Activated CD4-positive, alpha-beta T cell treated with anti-CD3 and anti-CD28 coated beads for 24 hours (primary cell): ENCODE data around the gene FAM83D.
"Not testable (repeated sequence)": the region's sequence is repeated elsewhere in the genome, so short reads cannot be mapped to it uniquely, and the experiment has no call there.

Experiments
- DNase-seq, 2 donors: peaks; one replicate each; pipeline ENCODE4 v3.0.0-alpha.2; 2020; ENCODE audit warnings: low read depth in 2 of 2

Gene FAM83D

DNA sequence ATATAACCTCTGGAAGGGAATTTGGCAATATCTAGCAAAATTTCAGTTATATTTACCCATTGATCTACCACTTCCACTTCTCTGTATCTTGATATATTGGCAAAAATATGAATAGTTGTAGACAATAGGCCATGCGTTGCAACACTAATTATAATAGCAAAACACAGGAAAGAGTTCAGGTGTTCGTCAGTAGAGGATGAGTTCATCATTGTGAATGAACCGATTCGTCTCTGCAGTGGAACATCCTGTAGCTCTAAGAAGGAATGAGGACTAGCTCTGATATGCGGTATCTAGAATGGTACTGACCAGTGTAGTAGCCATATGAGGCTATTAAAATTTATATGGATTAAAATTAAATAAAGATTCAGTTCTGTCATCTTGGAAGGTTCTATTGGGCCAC lies 8.3 kb downstream of the FAM83D start:
- no peak for DNase-seq

DNA sequence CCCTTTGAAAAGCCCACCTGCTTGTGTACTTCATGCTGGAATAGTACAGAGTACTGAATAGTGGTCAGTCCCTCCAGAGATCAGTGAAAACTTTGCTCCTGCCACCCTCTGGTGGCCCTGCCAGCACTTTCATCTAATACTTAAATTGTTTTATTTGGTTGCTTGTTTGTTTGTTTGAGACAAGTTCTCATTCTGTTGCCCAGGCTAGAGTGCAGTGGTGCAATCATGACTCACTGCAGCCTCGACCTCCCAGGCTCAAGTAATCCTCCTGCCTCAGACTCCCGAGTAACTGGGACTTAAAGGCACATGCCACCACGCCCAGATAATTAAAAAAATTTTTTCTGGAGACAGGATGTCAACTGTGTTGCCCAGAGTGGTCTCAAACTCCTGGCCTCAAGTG lies 9.1 kb downstream of the FAM83D start:
- no peak for DNase-seq

DNA sequence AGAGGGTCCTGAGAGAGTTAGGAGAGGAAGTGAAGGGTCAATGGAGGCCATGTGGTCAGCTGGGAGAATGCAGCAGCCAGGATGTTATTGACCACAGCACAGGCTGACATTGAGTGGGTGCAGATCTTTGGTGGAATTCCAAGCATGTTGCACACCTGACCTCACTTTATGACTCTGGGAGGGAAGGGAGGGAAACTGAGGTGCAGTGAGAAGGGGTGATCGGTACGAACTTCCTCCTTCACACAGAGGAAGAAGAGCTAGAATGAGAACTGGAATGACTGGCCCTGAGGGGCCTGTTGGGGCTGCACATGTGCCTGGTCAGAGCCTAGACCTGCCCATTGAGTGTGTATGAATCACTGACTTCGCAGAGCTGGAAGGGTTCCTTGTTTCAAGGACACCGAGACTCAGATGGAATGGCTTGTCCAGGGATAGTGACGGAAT lies 9.8 kb downstream of the FAM83D start:
- no peak for DNase-seq

GRCh38 chr20:38937000-38937399 lies 10.8 kb downstream of the FAM83D start:
- no peak for DNase-seq

DNA sequence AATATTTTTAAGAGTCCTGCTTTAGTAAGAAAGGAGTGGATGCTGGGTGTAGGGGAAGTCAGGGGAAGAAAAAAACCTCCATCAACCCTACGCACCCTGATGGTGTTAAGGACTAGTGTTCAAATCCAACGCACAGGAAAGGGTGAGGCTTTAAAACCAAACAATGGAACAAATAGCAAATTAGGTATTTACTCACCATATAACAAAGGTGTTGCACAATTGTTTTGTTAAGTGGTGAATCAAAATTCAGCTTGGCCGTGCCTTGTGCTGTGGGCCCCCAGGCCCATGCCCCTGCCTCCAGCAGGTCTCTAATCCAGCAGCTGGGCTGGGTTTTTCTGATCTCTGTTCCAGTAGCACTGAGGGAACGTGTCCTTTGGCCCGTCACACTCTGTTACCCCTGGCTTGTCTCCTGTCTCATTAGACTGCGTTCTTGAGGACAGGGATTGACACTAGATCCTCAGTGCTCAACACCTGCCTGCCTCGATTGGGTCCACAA lies 11.8 kb downstream of the FAM83D start:
- DNase-seq = no peak

DNA sequence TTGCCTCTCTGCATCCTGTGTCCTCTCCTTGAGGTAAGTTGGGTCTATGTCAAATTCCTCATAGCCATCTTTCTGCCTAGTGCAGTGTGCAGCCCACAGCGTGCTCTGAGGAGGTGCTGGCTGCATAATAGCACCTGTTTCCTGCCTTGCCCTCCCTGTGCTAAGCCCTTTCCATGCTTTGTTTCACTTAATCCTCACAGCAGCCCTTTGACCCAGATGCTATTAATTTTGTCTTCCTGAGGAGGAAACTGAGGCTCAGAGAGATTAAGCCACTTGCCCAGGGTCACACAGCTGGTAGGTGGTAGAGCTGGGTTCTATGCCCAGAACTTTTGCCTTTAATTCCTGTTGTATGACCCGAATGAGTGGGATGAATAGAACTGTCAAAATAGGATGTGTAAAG lies 13.5 kb downstream of the FAM83D start:
- DNase-seq = no peak

DNA sequence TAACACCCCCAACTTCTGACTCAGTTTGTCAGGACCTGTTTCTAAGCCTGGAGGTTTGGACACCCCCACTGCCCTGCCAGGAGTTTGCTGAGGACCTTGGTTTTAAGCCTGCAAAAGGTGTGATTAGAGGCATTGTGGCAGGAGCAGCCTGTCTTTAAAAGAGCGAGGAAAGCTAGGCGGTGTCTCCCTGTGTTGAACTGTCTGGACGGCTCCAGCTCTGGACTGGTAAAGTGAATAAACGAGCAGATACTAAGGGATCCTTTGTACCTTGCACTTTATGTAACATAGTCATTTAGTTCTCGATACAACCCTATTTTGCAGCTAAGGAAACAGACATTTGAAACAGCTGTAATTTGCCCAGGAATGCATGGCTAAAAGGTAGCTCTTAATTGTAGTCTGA lies 14.4 kb downstream of the FAM83D start:
- no peak for DNase-seq

GRCh38 chr20:38941726-38942389 lies 15.6 kb downstream of the FAM83D start:
- DNase-seq = no peak

GRCh38 chr20:38945012-38945411 lies 18.8 kb downstream of the FAM83D start:
- no peak for DNase-seq

GRCh38 chr20:38946836-38947235 lies 20.6 kb downstream of the FAM83D start:
- DNase-seq = no peak

DNA sequence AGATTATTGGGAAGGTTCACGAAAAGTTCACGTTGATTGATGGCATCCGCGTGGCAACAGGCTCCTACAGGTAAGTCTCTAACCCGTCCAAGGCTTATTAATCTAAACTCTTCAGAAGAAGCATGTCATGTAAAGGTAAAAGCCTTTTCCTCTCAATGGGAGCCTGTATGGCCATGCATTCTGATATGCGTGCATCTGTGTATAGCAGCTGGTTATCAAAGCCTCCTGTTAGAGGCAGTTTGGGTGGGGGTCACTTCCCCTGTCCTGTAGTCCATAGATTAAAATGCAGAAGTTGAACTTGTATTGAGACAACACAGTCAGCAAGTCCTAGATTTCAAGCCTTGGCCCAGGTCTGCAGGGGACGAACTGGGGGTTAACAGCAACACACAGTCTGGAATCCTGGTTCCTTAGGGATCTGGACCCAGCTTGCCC lies 21.7 kb downstream of the FAM83D start:
- DNase-seq = no peak

DNA sequence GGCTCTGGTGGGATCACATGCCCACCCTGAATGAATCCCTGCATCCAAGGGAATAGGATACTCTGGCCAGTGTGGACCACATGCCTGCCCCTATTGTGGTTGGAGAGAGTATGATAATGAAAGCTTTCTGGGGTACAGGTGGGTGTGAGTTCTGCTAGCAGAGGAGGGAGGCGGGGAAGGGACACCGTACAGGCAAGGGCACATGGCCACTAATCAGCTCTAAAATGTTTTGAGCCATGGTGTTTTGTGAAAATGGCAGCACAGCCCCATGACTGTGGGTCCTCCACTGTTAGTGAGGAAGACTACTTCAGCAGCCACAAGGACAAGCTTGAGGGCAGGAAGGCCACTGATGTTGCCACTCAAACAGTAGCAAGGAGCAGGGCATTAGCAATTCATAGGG lies 24.0 kb downstream of the FAM83D start:
- DNase-seq = no peak

DNA sequence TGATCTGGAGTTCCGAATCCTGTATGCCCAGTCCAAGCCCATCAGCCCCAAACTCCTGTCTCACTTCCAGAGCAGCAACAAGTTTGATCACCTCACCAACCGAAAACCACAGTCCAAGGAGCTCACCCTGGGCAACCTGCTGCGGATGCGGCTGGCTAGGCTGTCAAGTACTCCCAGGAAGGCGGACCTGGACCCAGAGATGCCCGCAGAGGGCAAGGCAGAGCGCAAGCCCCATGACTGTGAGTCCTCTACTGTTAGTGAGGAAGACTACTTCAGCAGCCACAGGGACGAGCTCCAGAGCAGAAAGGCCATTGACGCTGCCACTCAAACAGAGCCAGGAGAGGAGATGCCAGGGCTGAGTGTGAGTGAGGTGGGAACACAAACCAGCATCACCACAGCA lies 25.4 kb downstream of the FAM83D start:
- no peak for DNase-seq

GRCh38 chr20:38952153-38952552 lies 25.9 kb downstream of the FAM83D start:
- DNase-seq = no peak

DNA sequence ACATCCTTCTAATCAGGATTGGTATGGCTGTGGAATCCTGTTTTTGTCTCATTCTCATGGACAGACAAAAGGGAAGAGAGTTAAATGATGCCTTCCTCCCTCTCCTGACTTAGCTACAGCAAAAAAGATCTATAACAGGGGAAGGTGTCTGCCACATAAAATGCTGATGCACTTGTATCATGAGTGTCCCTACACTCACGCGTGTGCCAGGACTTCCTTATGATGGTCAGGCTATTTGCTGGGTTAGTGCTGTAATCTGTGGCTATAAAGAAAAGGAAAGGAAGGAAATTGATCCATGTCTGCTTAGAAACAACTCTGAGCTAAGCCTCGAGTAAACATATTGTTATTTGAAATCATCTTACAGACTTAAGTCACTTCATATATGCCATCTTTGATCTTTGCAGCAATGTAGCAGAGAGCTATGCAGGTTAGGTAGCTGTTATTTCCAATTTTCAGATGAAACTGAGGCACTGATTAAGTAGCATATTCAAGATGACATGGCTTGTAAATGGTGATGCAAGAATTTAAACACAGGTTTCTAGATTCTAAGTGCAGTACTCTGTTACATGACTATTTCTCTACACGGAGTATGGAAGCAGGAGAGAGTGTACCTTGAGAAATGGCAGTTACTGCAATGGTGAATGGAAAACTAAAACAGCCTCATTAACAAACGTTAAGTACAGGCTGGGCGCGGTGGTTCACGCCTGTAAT lies 27.6 kb downstream of the FAM83D start:
- no peak for DNase-seq

- no peak for DNase-seq
Observed at GRCh38 chr20:38957235-38957876, 31.1 kb downstream of the FAM83D start.

DNA sequence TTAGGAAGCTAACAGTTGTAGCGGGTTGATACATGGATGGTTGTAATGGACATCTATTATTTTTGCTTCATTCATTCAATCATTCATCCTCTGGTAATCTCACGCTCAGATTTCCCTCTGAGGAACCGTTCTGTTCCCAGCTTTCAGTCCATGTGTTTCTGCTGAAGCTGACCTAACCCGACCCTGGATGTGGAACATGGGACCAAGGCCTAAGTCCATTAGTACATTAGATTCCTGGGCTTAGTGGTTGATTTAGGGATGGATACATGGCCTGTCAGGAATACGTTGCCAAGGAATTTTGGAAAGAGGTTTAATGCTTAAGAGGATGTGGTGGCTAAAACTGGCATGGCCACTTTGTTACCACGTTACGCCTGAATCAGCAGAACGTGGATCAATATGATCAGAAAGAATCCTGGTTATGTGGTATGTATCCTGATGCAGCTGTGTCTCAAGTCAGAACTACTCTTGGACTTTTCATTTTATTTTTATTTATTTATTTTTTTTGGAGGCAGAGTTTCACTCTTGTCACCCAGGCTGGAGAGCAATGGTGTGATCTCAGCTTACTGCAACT lies 31.8 kb downstream of the FAM83D start:
- DNase-seq = no peak

- not testable (repeated sequence) for DNase-seq
Observed at GRCh38 chr20:38960187-38960687, 34.0 kb downstream of the FAM83D start.

- peak; percentile 22 to 26 for DNase-seq
Observed at GRCh38 chr20:38961530-38962043, 35.4 kb downstream of the FAM83D start.

- peak; percentile 97 to 98 for DNase-seq
Observed at GRCh38 chr20:38962044-38962927, 36.1 kb downstream of the FAM83D start, which contains the start of gene DHX35. Gene DHX35, plus strand, starts transcription at chr20:38962344. Its CDS starts 24 bp downstream, at chr20:38962368.

DNA sequence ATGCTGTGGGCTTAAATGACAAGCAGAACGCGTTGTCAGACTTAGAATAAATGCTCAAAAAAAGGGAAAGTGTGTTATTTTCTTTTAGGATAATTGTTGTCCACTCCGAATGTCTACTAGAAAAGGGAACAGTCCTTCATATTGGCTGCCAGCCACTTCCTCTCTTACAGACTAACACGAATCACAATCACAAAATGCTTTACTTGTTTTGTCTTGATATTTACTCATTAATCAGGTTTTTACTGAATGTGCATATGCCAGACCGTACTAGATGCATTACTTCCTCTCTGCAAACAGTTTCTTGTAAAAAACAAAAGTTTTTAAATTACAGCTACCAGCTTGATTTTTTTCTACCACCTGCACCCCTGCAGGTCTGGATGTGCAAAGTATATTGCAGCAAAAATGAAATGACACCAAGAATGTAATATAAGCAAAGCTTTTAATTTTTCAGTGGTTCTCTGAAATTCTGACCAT lies 36.7 kb downstream of the FAM83D start:
- DNase-seq = no peak
